ENCODE data around the gene PKP4.

PKP4 gene

GRCh38 chr2:158655628-158656027 lies 198.9 kb downstream of the PKP4 start:
- no peak for DNase-seq

DNA sequence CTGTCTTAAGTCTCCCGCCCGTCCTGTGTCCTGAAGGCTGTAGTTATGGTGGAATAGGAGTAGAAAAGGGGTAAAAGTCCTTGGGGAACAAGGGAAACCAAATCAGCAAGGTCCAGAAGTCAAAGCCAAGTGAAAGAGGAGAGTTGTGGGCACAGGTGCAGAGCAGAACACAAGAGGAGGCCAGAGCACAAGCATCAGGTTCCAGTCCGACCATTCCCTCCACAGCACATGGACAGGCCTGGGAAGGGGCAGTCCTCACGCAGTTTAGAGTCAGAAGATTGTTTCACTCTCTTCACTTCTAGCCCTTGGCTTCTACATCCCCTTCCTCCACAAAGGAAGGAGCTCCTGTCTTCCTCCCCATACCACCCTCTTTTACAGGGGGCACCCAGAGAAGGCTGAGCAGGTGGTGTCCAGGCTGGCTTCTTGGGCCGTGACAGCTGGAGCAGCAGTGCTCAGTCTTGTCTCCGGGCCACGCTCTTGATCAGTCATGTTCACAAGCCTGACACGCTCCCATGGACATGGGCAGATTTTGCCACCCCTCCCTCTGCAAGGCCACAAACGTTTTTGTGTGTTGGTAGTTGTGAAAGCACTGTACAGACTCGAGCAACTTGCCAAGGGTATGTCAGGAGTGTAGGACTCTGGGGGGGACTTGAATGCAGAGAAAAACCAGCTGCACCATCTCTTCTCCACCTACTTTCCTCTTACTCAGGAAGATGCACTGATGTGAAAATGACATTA lies 199.9 kb downstream of the PKP4 start:
- no peak for DNase-seq

GRCh38 chr2:158658396-158658795 lies 201.6 kb downstream of the PKP4 start:
- DNase-seq = no peak

- DNase-seq = no peak
These were observed 202.7 kb downstream of the PKP4 start for GRCh38 chr2:158659483-158659882.

- no peak for DNase-seq
These were observed 204.5 kb downstream of the PKP4 start for GRCh38 chr2:158661231-158661630.

DNA sequence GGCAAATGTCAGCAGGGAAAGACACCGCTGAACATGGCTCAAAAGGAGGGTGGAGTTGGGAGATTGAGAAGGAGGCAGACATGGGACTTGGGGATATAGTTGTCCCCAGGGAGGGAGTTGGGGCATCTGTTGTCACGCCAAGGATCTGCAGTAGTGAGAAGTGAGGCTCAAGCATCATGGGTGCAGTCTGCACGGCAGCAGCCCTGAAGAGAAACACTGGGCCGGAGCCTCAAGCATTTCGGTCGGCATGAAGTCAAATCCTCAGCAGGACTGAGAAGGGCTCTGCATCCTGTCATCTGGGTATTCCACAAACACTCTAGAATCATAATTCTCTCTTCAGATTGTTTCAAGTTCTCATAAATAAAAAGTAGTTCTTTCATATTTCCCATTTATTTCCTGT lies 205.7 kb downstream of the PKP4 start:
- no peak for DNase-seq

- DNase-seq = no peak
These were observed 207.0 kb downstream of the PKP4 start for GRCh38 chr2:158663796-158664195.

DNA sequence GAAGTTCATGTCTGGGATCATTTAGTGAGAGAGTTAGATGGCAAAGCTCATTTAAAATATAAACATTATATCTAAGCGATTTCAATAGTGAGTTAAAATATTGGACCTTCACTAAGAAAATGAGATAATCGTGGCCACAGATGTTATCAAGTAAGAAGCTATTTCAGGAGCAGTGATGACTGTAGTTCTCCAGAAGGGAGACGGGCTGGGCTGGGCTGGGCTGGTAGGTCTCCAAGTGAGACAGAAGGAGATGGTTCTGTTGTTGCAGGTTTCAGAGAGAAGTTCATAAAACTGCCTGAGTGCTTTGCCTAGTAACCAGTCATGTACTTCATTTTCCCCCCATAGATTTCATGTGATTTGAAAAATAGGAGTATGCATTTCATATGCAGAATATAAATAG lies 208.2 kb downstream of the PKP4 start:
- DNase-seq = no peak

- DNase-seq = no peak
These were observed 209.0 kb downstream of the PKP4 start for GRCh38 chr2:158665536-158666302.

- no peak for DNase-seq
These were observed 210.2 kb downstream of the PKP4 start for GRCh38 chr2:158666969-158667368.

GRCh38 chr2:158667586-158667985 lies 210.8 kb downstream of the PKP4 start:
- no peak for DNase-seq

- no peak for DNase-seq
These were observed 211.4 kb downstream of the PKP4 start for GRCh38 chr2:158668001-158668765.

- DNase-seq = no peak
These were observed 213.5 kb downstream of the PKP4 start for GRCh38 chr2:158670292-158670691.

GRCh38 chr2:158671360-158672245 lies 214.9 kb downstream of the PKP4 start:
- DNase-seq = no peak

GRCh38 chr2:158676295-158676694 lies 219.5 kb downstream of the PKP4 start:
- no peak for DNase-seq

DNA sequence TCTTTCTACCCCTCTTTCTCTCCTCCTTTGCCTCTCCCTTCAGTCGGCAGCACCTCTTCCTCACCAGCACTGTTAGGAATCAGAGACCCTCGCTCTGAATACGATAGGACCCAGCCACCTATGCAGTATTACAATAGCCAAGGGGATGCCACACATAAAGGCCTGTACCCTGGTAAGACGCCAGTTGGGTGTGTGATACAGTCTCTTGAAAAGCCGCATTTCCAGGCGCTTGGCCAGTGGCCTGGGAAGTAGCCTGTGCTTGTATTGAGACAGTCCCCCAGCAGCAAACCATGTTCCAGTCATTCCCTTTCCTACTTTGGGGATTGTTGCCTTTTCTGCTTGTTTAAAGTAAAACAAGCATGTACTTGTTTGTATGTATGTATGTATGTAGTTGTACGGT lies 219.9 kb downstream of the PKP4 start:
- no peak for DNase-seq

GRCh38 chr2:158677542-158677941 lies 220.8 kb downstream of the PKP4 start:
- no peak for DNase-seq

- no peak for DNase-seq
These were observed 225.1 kb downstream of the PKP4 start for GRCh38 chr2:158681816-158682215.

GRCh38 chr2:158685646-158686045 lies 228.9 kb downstream of the PKP4 start:
- no peak for DNase-seq

- DNase-seq = no peak
These were observed 229.5 kb downstream of the PKP4 start for GRCh38 chr2:158686210-158686691.

- DNase-seq = no peak
These were observed 230.6 kb downstream of the PKP4 start for GRCh38 chr2:158687315-158687714.

DNA sequence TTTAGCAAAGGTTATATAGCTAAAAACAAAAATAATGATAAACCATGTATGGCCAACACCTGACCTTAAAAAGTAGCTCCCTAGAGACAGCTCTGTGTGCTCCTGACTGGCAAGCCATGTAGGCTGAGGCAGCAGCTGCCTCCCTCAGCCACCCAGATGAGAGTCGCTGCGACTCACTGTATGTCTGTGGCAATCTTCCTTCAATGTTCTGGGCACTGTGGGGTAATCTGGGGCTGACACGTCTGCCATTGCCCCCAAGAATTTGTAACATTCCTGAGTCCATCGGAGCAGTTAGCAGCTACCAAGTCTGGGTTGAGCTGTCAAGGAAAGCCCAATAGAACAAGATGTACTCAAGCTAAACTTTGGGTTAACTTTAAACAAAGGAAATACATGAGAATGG lies 232.0 kb downstream of the PKP4 start:
- DNase-seq = no peak

- DNase-seq = no peak
These were observed 232.6 kb downstream of the PKP4 start for GRCh38 chr2:158689391-158689790.

Measured in CD4-positive, alpha-beta T cell treated with Interleukin-4 for 4 hours (primary cell).